ENCODE results near the gene SLC35F1.

DNA sequence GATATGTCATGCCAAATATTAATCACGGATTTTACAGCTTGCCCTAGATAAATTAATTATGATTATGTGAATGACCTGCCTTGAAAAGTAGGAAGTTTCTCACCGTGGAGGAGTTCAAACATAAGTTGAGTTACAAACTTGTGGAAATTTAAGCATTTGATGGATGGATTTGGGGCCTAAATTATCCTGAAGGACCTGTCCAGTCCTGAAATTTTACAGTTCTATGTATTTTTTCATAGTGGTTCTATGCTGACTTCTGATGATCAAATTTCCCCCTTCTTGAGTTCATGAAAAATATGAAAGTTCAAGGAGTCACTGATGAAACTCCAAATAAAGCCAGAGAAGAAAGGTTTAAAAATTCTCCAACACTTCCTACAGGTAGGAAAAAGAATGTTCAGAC, 178.6 kb downstream of the SLC35F1 start:
- TF ChIP-seq POLR2A (IDR thresholded peaks at IDR 0.05; ENCODE audit: low read depth) (no peak), CTCF (IDR thresholded peaks at IDR 0.05) (no peak)

All from esophagus muscularis mucosa (tissue), 3 donors.